Activated CD8-positive, alpha-beta memory T cell treated with anti-CD3 and anti-CD28 coated beads, Interleukin-2, amount 50 U/mL, for 1 hour (primary cell): ENCODE data around the gene CREB5.

ENCODE experiments used
- DNase-seq: peaks from one replicate; pipeline ENCODE4 v3.0.0-alpha.2; 2020; ENCODE audit errors: extremely low read depth

Gene CREB5

DNA sequence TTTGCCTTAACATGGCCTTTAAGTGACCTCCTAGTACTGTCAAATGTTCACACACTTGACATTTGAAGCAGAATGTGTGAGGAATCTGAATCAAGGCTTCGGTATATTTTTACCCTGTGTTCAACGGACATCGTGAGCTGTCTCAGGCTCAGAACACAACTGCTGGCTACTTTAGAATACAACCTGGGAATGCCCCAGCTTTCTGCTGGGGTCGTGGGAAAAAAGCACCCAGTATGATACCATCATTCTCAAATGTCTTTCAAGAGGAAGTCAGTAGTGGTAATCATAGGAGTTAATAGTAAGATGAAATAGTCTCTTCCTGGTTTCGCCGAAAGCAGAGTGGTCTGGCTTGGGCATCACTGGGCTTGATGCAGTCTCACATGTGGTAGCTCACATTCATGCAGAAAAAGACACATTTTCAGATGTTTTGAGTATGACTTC lies 67.2 kb downstream of the CREB5 start:
- no peak for DNase-seq

DNA sequence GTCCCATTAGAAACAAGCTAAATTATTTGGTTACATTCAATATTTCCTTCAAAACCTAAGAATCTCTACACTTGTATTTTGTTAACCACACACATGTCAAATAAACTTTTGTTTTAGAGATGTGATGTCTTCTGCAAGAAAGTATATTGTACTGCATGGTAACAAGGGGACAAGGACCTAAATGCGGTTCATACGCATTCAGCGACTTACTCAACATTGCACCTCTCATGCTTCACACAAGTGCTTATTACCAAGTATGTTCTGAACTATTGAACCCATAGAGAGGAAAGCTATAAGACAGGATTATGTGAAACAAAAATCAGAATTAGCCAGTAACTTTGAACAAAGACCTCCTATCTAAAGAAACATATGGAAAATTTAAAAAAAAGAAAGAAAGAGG lies 68.3 kb downstream of the CREB5 start:
- no peak for DNase-seq

DNA sequence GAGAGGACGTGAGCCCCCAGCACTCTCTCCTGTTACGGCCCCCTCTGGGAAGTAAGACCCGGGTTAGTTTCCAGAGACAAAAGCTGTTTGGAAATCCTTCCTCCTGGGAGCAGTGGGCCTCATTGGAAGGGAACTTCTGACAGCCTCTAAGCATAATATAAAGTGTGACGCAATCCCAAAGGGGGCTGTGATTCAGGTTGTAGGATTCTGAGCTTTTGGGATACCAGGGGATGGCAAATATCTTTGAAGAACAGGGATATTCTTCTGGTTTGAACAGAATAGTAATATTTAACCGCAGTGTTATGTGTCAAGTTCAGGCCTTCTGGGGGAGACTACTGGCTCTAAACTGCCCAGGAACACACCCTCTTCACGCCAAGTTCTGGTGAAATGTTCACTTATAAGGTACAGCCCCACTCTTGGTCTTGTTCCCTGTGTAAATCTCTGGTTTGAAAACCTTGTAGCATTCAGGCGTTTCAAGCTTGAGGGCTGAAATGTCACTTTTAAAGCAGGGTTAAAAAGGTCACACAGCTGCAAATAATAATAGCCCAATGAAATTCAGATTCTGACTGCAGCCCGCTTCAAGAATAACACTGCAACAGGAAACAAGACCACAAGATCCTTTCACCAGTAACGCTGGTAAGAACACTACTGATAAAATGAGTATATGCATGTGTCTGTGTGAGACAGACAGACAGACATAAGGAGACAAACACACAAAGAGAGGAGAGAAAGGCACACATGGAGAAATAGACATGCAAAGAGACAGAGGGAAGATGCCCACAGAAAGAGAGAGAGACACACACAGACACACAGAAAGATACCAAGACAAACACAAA lies 69.0 kb downstream of the CREB5 start:
- DNase-seq: no peak

DNA sequence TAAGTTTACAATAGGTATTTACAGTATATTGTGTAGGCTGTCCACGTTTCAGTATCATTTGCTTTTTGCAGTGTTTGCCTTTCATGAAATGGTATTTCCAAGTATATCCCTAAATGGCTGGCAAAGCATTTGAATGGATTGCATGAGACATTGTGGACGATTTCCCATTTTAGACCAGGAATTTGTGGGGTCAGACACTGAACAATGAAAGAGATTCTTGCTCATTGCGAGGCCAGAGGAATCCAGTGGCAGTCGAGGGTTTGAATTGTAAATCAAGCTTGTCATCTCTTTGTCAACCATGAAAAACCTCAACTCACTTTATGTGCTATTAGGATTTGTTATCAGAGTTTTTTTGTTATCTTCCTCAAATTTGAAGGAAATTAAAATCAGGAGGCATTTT lies 70.8 kb downstream of the CREB5 start:
- no peak for DNase-seq

DNA sequence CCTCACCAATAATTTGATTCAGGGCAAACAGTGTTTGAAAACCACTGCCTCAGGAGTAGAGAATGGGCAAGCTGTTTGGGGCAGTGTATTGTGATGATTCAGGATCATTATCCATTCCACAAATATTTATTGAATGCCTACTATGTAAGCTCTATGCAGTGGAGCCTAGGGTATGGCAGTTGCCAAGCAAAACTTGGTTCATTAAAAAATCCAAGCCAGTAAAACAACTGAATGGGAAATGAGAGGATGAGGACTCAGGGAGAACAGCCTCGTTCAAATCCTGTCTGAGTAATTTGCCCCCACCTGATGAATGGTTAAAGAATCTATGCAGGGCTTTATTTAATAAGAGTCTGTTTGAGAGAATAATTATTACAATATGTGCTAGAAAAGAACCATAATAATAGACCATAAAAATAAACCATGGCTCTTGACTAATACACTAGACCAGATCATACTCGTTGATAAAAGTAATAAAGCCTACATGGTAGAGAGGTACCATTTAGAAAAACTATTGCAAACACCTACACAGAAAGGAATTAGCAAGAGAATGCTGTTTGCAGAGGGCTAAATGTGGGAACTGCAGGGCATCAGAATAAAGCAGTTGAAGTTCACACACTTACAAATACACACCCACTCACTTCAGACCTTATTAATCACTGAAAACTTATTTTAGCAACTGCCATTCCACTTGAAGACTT lies 71.7 kb downstream of the CREB5 start:
- no peak for DNase-seq

DNA sequence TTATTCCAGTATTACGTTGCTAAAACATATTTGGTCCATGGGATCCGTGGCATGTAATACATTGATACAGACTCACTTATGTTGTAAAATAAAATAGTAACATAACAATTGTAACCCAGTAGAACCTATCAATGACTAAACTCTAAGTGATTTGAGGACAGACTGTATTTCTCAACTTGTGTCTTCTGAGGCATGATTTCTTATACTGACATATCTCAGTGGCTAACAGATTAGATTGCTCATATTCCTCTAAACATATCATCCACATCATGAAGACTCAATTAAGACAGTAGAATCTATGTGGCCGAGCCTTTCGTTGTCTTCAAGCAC lies 72.3 kb downstream of the CREB5 start:
- DNase-seq: no peak

DNA sequence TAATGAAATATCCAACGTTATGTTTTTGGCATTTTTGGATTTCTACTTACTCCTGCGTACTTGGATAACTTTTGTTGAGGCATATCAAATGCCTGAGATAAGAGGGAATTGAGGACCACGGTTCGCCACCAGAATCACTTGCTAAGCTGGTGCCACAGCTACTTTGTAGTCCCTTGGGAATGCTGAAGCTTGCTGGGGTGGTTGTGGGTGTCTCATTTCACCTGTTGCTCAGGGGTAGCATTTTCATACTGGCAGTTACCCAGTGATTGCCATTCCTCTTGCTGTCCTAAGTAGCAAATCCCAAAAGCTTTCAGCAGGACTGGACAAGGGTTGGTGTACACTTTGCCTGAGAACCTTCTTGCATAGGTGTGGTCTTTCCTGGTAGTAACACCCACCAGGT lies 75.2 kb downstream of the CREB5 start:
- DNase-seq: no peak

DNA sequence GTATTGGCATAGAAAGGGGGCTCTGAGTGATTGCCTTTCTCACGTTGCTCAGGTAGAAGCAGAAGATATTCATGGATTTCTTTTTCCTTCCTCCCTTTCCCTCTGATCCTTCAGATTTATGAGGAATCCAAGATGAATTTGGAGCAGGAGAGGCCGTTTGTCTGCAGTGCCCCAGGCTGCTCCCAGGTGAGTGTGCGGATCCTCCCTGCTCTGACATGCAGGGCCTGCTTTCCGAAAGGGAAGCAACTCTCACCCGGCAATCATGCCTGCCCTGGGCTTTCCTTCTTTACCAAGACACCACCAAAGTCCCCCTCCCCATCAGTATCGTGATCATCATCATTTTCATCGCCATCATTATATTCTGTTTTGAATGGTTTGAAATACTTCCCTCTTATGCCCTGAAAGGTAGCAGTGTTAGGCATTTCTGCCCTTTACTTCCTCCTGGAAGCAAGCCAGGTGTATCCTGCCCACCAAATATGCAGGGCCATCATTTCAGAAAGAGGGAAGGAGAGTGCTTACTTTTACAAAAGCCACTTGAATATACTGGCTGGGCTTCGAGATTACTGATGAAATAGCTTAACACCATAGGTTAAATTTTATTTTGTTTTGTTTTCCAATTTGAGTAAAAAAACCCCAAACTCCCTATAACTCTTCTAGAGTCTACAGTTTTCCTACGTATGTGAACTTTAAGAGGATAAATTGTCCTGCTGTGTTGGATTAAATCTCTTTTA lies 75.9 kb downstream of the CREB5 start:
- DNase-seq: no peak

DNA sequence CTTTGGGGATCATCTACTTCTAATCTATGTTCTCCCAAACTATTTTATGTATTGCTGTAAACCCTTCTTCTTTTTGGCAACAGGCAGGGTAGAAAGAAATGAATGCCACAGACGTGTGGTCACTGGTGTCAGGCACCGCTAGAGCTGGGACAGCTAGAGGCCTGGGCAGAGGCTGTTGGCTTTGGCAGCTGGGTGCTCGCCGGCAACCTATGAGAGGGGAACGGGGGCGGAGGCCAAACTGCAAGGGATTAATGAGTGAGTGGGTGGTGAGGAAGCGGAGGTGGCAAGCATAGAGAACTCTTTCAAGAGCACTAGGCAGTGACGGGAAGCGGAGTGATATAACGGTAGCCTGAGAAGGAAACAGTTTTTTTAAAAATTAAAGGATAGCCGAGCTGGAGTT lies 78.5 kb downstream of the CREB5 start:
- no peak for DNase-seq

DNA sequence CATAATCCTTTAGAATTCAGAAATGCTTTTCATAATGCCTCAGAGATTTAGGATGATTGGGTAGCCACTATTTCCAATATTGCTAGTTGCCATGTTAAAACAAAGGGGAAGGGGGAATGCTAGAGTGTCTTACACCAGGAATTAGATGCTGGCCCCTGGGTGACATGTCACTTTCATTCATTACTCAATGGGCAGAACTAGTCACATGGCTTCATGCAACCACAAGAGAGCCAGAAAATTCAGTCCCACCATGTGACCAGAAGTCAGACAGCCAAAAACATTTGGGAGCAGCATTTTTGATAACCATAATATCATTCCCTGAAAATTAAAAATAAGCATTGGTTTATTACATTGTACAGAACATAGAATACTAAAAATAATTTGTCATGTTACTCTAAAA lies 81.2 kb downstream of the CREB5 start:
- DNase-seq: no peak

DNA sequence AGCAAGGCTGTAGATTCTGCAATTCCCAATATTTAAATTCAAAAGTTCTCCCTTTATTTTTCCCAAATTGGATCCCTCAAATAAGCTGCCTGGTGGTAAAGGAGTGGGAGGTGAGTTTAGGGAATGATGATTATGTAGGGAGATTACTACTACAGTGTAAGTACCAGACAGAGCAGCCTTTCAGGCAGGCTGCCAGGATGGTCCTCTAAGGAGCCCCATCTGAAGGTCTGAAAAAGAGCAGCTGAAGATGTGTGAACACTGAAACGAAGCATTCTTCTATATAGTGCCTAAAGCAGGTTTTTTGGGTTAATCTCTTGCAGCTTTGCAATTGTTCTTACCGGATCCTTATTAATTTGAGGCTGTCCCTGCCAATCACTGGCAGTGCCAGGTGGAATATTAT lies 84.7 kb downstream of the CREB5 start:
- no peak for DNase-seq

DNA sequence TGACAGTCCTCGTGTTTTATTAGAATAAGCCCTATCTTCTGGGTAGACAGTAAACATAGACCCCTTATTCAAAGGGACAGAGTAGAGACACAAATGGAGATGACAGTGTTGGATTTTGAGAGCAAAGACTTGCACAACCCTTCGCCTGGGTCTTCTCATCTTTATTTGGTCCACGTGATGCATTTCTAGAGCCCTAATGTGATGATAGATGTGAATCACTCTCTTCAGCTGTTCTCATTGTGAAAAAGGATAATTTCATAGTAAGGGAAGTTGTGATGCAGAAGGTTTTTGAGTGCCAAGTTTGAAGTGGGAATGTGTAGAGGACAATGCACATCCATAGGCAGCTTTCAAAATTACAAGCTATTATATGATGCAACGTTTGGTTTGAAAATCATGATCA lies 86.3 kb downstream of the CREB5 start:
- DNase-seq: no peak

DNA sequence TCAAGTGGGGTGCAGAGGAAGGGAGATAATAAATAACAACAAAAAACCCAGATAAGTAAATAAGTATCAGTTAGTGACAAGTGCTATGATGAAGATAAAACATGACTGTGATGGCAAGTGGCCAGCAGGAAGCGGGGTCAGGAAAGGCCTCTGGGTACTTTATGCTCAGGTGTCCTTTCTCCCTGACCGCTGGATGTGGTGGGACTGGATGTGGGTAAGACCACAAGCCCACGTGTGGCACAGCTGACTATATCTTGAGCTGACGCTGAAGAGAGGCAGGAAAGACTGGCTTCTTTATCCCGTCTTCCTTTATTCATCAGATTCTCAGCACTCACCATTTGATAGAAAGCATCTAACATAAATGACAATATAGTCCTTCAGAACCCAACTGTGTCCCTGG lies 87.8 kb downstream of the CREB5 start:
- no peak for DNase-seq

DNA sequence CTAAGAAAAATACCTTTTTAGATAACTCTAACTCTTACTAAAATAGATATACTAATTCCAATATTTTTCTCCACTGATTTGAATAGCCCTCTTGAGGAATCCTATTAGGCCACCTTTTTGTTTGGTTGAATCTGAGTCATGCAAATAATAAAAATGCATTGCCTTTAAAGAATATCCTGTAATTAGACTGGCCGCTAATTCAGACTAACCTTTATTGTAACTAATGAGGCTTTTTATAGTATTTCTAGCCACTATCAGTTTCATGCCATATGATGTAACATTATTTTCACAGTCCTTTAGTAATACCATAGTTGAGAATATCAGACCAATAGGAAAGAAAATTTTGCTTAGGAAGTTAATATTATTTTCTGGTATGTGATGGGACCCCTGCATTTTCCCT lies 90.1 kb downstream of the CREB5 start:
- no peak for DNase-seq

DNA sequence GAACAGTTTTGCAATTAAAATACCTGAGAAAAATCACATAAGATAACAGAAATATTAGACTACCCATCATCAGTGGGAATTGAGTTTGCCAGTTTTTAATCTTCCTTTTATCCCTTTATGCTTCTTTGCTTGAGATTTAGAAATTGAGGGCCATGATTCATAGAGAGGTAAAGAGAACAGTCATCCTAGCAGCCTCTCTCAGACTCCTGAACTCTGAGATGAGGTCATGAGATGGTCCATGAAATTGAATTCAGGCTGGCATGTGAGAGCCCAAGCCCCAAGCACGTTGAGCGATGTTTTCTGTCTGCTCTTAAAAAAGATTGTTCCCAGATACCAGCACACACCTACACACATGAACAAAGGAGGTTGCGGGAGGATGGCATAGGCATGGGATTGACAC lies 91.1 kb downstream of the CREB5 start:
- DNase-seq: no peak

DNA sequence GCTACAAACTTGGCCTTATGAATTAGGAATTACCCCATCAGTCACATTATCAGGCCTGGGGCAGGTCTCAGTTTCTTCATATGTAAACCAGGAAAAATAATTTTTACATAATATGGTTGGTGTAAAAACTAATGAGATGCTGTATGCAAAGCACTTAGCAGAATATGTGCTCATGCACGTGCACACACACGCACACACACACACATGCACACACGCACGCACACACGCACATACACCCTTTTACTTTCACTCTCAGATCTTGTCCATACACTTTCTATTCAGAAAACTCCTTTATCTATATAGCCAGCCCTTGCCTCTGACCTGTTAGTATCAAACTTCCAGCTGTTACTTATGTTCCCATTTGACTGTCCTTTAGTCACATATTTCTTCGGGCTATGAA lies 92.7 kb downstream of the CREB5 start:
- DNase-seq: no peak

DNA sequence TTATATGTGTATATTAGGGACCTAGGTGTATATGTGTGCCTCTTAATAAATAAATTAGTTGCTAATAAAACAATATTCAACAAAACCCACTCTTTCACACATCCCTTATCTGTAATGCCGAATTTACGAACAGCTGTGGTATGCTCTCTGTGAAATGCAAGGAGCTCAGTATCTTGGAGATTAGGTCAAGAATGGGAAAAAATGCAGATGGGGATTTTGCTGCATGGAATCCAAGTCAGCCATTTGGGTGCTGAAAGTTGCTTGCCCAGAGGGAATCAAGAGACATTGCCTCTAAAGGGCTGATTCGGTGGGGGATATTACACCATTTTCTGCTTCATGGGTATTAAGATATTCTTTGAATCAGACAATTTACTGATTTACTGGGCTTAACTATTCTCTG lies 93.5 kb downstream of the CREB5 start:
- DNase-seq: no peak

DNA sequence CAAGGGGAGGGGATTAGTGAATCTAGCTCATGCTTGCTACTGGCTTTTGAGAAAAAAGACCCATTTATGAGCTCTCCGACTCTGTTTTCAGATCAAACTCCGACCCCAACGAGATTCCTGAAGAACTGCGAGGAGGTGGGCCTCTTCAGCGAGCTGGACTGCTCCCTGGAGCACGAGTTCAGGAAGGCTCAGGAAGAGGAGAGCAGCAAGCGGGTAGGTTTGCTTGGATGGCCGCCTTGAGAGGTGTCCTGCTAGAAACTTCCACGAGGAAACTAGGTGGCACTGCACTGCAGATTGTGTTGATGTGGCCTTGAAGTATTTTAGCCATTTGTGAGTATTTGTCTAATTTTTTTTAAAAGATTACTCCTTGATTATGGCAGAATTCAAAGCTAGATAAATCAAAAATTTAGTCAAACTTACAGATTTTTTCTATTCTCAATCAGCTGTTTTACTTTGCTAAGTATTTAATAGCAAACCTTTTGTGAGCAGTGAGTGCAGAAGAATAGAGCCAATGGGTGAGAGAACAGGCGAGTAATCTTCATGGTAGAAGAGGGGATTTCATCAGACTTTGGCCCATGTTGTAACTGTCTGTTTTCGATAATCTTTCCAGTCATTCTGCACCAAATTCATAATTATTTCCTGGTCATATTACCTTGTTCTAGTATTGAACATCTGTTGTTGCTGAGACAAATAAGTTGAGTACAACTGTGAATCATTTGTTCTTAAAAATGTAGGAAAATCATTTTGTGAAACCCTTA lies 95.4 kb downstream of the CREB5 start:
- DNase-seq: no peak

DNA sequence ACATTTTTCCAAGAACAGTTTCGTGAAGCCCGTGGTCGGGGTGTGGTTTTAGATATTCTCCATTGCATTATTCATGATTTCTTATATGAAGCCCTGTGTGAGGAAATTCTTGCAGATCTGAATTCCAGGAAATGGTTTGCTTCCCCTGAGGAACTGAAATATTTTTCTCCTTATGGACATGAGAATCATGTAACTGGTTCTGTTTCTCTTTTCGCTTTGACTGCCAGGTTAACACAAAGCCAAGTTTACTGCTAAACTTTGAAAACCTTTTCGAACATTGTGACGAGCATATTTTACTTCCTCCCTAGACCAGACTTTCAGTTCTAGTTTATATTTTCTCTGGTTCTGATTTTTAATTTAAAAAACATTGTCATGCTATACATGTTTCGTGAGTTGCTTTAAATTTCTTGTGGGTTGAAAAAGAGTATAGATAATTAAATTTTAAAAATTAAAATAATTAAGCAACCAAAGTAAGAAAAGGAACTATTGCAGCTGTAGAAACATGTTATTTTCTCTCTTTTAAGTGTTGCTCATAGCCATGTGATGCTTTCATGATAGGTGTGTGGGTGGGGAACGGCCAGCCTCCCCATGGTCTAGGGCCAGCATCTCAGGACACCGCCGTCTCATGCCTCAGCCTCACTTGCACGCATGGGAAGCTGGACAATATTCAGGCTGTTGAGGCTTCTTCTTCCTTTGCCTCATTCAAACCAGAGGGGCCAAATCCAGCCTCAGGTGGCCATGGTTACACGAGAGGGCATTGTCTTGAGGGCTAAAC lies 97.1 kb downstream of the CREB5 start:
- no peak for DNase-seq

DNA sequence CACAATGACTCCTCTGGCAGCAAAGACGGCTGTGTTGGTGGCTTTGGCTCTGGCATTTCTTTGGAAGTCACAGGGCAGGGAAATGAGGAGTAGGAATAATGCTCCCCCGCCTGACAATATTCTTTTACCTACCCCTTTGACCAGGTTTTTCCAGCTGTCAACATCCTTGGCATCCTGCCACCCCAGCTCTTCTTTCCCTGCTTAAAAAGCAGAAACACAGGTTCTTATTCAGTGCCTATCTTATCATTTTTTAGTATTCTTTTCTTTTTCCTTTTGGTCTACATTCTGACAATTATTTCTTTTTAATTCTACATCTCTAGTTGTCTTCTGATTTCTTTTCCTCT lies 97.7 kb downstream of the CREB5 start:
- no peak for DNase-seq

DNA sequence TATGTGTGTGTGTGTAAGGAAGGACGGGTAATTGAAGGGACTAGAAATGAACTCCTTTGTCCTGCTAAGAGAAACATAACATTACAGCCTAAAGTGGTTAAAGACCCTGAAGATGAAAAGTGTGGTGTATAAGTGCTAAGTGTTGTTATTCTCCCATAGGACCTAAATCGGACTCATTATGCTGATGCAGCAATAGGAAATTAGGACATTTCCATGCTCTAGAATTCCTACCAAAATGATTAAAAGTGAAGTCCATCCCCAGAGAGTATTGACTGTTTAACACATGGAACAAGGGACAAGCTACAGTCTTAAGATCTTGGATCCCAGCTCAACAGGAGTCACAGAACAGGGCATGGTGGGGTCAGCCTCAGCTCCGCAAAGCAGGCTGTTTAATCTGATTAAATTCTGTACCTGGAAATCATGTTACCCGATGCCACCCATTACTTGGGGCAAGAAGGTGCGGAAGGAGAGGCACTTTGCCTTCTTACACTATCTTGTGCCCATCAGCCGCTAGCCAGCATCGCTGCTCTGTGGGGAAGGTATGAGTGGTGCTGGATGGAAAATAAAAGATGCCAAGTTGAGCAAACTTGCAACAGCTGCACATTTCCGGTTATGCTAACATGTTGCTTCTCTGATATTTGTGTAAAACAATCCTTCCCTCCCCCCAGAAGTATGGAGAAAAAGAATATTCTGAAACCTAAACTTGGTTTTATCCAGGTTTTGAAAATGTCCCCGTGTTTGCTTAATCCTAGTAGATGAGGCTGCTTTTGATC lies 100.5 kb downstream of the CREB5 start:
- DNase-seq: no peak
